ENCODE results near the gene PAXX.

PAXX gene

DNA sequence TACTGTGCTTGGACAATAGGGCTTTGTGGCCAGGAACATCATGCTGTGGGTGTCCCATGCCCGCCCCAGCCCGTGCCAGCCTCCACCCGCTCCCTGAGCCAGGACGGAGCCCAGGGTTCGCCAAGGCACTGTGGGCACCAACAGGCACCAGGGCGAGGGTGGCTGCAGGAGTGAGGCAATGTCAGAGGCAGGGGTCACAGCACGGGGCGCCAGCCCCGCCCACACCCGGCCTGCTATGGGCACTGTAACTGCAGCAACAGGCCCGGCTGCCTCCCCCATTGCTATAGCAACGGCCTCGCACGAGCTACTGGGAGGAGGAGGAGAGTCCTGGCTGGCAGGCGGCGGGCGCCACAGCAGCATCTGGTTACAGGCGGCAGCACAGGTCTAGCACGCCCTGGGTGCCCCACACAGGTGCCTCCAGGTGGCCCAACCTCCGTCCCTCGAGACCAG lies 33.3 kb downstream of the PAXX start:
- H3K9me3 ChIP-seq, result no peaks in the 10 kb centered on the region
- TF ChIP-seq CTCF (IDR thresholded peaks at IDR 0.05; ENCODE audit: low read depth, low read length), result peak; percentile 10
- peaks cover 27% of the 10 kb centered on the region for H3K4me1 ChIP-seq
- peaks cover 5% of the 10 kb centered on the region for H3K36me3 ChIP-seq
- no peaks in the 10 kb centered on the region for H3K27me3 ChIP-seq
- DNase-seq, result peak; percentile 92
- H3K4me3 ChIP-seq (ENCODE audit: low read depth, low read length), result peak overlapping the region; percentile 28; the same call in 1 of the 2 replicates

GRCh38 chr9:137026384-137026783 lies 34.2 kb downstream of the PAXX start:
- H3K27me3 ChIP-seq, result no peaks in the 10 kb centered on the region
- no peak for DNase-seq
- H3K4me3 ChIP-seq (ENCODE audit: low read depth, low read length), result no peak overlapping the region; the same call in 1 of the 2 replicates
- H3K36me3 ChIP-seq, result peaks cover 5% of the 10 kb centered on the region
- TF ChIP-seq CTCF (IDR thresholded peaks at IDR 0.05; ENCODE audit: low read depth, low read length), result no peak
- no peaks in the 10 kb centered on the region for H3K9me3 ChIP-seq
- H3K4me1 ChIP-seq, result peaks cover 27% of the 10 kb centered on the region

DNA sequence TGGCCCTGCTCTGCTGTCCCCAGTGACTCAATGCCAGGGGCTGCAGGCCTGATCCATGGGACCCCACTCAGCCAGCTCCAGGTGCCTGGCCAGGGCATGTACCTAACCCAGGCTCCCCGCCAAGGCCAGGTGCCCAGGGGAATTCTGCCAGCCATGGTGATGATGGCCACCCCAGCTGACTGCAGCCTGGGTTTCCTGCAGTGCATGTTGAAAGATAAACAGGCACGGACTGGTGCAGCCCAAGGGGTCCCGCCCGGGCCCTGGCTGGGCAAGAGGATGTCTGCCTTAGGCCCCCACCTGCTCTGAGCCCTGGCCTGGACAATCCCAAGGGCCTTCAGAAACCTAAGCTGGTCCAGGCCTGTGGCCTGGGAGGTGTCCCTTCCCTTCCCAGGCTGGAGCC lies 34.6 kb downstream of the PAXX start:
- no peaks in the 10 kb centered on the region for H3K9me3 ChIP-seq
- peak; percentile 63 for DNase-seq
- TF ChIP-seq CTCF (IDR thresholded peaks at IDR 0.05; ENCODE audit: low read depth, low read length), result no peak
- no peaks in the 10 kb centered on the region for H3K27me3 ChIP-seq
- H3K36me3 ChIP-seq, result peaks cover 5% of the 10 kb centered on the region
- H3K4me3 ChIP-seq (ENCODE audit: low read depth, low read length), result peak overlapping the region; percentile 49
- peaks cover 27% of the 10 kb centered on the region for H3K4me1 ChIP-seq

GRCh38 chr9:137027369-137028262 lies 35.4 kb downstream of the PAXX start, which contains the start of gene ABCA2:
TSS of gene ABCA2 (minus strand) at chr9:137028237. CDS start at chr9:137028140, 97 bp downstream.
- no peak for TF ChIP-seq CTCF (IDR thresholded peaks at IDR 0.05; ENCODE audit: low read depth, low read length)
- H3K4me1 ChIP-seq, result peaks cover 24% of the 10 kb centered on the region
- DNase-seq, result peak; percentile 51
- no peaks in the 10 kb centered on the region for H3K36me3 ChIP-seq
- no peaks in the 10 kb centered on the region for H3K9me3 ChIP-seq
- H3K4me3 ChIP-seq (ENCODE audit: low read depth, low read length), result peak within 1 kb of the TSS; percentile 61
- no peaks in the 10 kb centered on the region for H3K27me3 ChIP-seq

- peaks cover 24% of the 10 kb centered on the region for H3K4me1 ChIP-seq
- H3K27me3 ChIP-seq, result no peaks in the 10 kb centered on the region
- H3K36me3 ChIP-seq, result no peaks in the 10 kb centered on the region
- DNase-seq, result peak; percentile 83
- H3K9me3 ChIP-seq, result no peaks in the 10 kb centered on the region
- peak overlapping the region; percentile 61 for H3K4me3 ChIP-seq (ENCODE audit: low read depth, low read length)
- TF ChIP-seq CTCF (IDR thresholded peaks at IDR 0.05; ENCODE audit: low read depth, low read length), result peak; percentile 55
Observed at GRCh38 chr9:137028263-137029057, 36.2 kb downstream of the PAXX start.

All from BE2C (cell line).